A549 (cell line): Measurements from ENCODE around the gene PIK3R6. TPM values are rescaled to one million over a fixed set of nuclear protein-coding genes. Genes with fewer than 3 reads are reported as not detected.

Source experiments
- ATAC-seq, 2 experiments: fragments of 200-7000 bp in 1 of 2; fragments of >200 bp in 1 of 2; cut with Nextera tagmentation in 1 of 2; cut with Tn5 transposase in 1 of 2; 3 replicates each; pipeline versions ENCODE4 v1.8.0 to v1.9.1; 2018 to 2020; ENCODE audit warnings: mild to moderate bottlenecking in 1 of 2, moderate library complexity in 1 of 2
- CTCF ChIA-PET: fragments of 300-600 bp; sonication (Branson Sonifier 250); formaldehyde crosslinking; extraction: SDS; loops from one replicate; lab custom pipeline; 2021; ENCODE audit warnings: antibody characterized with exemption, inconsistent platforms; lab: Yijun Ruan, JAX
- POLR2A ChIA-PET: fragments of 350-600 bp; formaldehyde crosslinking; extraction: SDS; loops from one replicate; lab custom pipeline; 2021; ENCODE audit warnings: antibody characterized with exemption, inconsistent platforms; lab: Yijun Ruan, JAX
- DNase-seq, 2 experiments: peaks; one replicate each; pipeline versions ENCODE4 v3.0.0 to v3.0.0-alpha.2; 2011 to 2016; ENCODE audit warnings: low read depth in 1 of 2, low spot score in 1 of 2
- FAIRE-seq: peaks from 2 replicates; lab custom pipeline; 2011; peaks lifted over from hg19 to GRCh38; lab: Jason Lieb, UNC
- H3K27ac ChIP-seq, 2 experiments: fragments of >200 bp; sonication (Bioruptor Twin); formaldehyde crosslinking; 3 replicates each; pipeline ENCODE4 v1.5.1; 2016 to 2017
- H3K4me1 ChIP-seq: fragments of >200 bp; sonication (Bioruptor Twin); formaldehyde crosslinking; 3 replicates; pipeline ENCODE4 v1.6.1; 2016
- H3K4me2 ChIP-seq: fragments of >200 bp; sonication (Bioruptor Twin); formaldehyde crosslinking; 3 replicates; pipeline ENCODE4 v1.6.1; 2016
- H3K4me3 ChIP-seq: fragments of >200 bp; sonication (Bioruptor Twin); formaldehyde crosslinking; 3 replicates; pipeline ENCODE4 v1.5.1; 2016
- H3K9me3 ChIP-seq: fragments of >200 bp; sonication (Bioruptor Twin); formaldehyde crosslinking; 3 replicates; pipeline ENCODE4 v1.6.1; 2016
- BHLHE40 ChIP-seq: IDR thresholded peaks from 2 replicates; pipeline ENCODE4 v1.6.1; 2012; ENCODE audit warnings: low read depth, low read length, inconsistent platforms
- CBX2 ChIP-seq: fragments of 200-600 bp; sonication (generic); IDR thresholded peaks from 2 replicates; pipeline ENCODE4 v1.6.1; 2016; ENCODE audit warnings: low read depth, mild to moderate bottlenecking, borderline replicate concordance
- CBX8 ChIP-seq: fragments of 200-600 bp; sonication (generic); IDR thresholded peaks from 2 replicates; pipeline ENCODE4 v1.6.1; 2016
- CEBPB ChIP-seq, 2 experiments: fragments of >200 bp in 1 of 2; sonication (Bioruptor Twin) in 1 of 2; formaldehyde crosslinking in 1 of 2; IDR thresholded peaks; 2 replicates each; pipeline ENCODE4 v1.6.1; 2012 to 2016
- CHD2 ChIP-seq: fragments of 150-350 bp; IDR thresholded peaks from 2 replicates; pipeline ENCODE4 v1.6.1; 2014; ENCODE audit warnings: low read length; ENCODE audit not compliant: partially characterized antibody
- CHD4 ChIP-seq: fragments of 200-600 bp; sonication (generic); IDR thresholded peaks from 2 replicates; pipeline ENCODE4 v1.6.1; 2016; ENCODE audit warnings: antibody characterized with exemption, mild to moderate bottlenecking, borderline replicate concordance
- CTCF ChIP-seq: fragments of >200 bp; sonication (Bioruptor Twin); formaldehyde crosslinking; IDR thresholded peaks from 3 replicates; pipeline ENCODE4 v1.5.1; 2016
- ESRRA ChIP-seq: fragments of 150-350 bp; IDR thresholded peaks from 2 replicates; pipeline ENCODE4 v1.6.1; 2014; ENCODE audit warnings: mild to moderate bottlenecking, low read length, borderline replicate concordance
- HES2 ChIP-seq: fragments of >200 bp; sonication (Bioruptor Twin); formaldehyde crosslinking; IDR thresholded peaks from 2 replicates; pipeline ENCODE4 v1.6.1; 2016
- HOXA7 ChIP-seq: fragments of 250-450 bp; sonication (Bioruptor Pico); IDR thresholded peaks from 2 replicates; pipeline ENCODE4 v1.5.0; 2020; ENCODE audit warnings: mild to moderate bottlenecking, moderate library complexity
- HOXB13 ChIP-seq: fragments of 250-450 bp; sonication (Bioruptor Pico); IDR thresholded peaks from 2 replicates; pipeline ENCODE4 v1.5.0; 2020; ENCODE audit warnings: low read depth, mild to moderate bottlenecking, moderate library complexity
- MAFK ChIP-seq: fragments of 450-650 bp; IDR thresholded peaks from 2 replicates; pipeline ENCODE4 v1.6.1; 2014; ENCODE audit not compliant: partially characterized antibody
- MAX ChIP-seq: IDR thresholded peaks from 2 replicates; pipeline ENCODE4 v1.6.1; 2012
- MYC ChIP-seq: IDR thresholded peaks from 2 replicates; pipeline ENCODE4 v1.6.1; 2012; ENCODE audit warnings: mild to moderate bottlenecking, inconsistent platforms, low read length, improper control_type of control experiment, borderline replicate concordance
- NFE2L2 ChIP-seq: fragments of 150-350 bp; conservative IDR thresholded peaks from 2 replicates; pipeline ENCODE4 v1.6.1; 2014; ENCODE audit warnings: low read length
- NPAS2 ChIP-seq: fragments of 250-450 bp; sonication (Bioruptor Pico); IDR thresholded peaks from 2 replicates; pipeline ENCODE4 v1.8.0; 2022; ENCODE audit warnings: mild to moderate bottlenecking, moderate library complexity, borderline replicate concordance
- NR3C1 ChIP-seq: fragments of >200 bp; sonication (Bioruptor Twin); formaldehyde crosslinking; IDR thresholded peaks from 3 replicates; pipeline ENCODE4 v1.6.1; 2017
- PBX3 ChIP-seq: IDR thresholded peaks from 2 replicates; pipeline ENCODE4 v1.6.1; 2012
- POLR2A ChIP-seq: IDR thresholded peaks from 2 replicates; pipeline ENCODE4 v1.6.1; 2012; ENCODE audit warnings: mild to moderate bottlenecking, low read length
- POLR2AphosphoS2 ChIP-seq: conservative IDR thresholded peaks from 2 replicates; pipeline ENCODE4 v1.6.1; 2012; ENCODE audit warnings: low read length, improper control_type of control experiment, inconsistent platforms
- RAD21 ChIP-seq, 2 experiments: fragments of >200 bp in 1 of 2; sonication (Bioruptor Twin) in 1 of 2; formaldehyde crosslinking in 1 of 2; IDR thresholded peaks in 1 of 2; conservative IDR thresholded peaks in 1 of 2; 2 replicates in 1 of 2; 3 replicates in 1 of 2; pipeline ENCODE4 v1.6.1; 2012 to 2018; ENCODE audit warnings: inconsistent platforms in 1 of 2
- RARB ChIP-seq: fragments of 250-450 bp; sonication (Bioruptor Pico); IDR thresholded peaks from 2 replicates; pipeline ENCODE4 v1.8.0; 2021; ENCODE audit warnings: mild to moderate bottlenecking, moderate library complexity
- SREBF2 ChIP-seq: fragments of 450-650 bp; IDR thresholded peaks from 2 replicates; pipeline ENCODE4 v1.6.1; 2014; ENCODE audit warnings: mild to moderate bottlenecking, moderate library complexity
- TP53 ChIP-seq: fragments of 250-450 bp; sonication (Bioruptor Pico); IDR thresholded peaks from 2 replicates; pipeline ENCODE4 v1.5.0; 2021; ENCODE audit warnings: mild to moderate bottlenecking, moderate library complexity
- USF2 ChIP-seq: fragments of 450-650 bp; IDR thresholded peaks from 2 replicates; pipeline ENCODE4 v1.6.1; 2014; ENCODE audit warnings: antibody characterized with exemption
- ZC3H11A ChIP-seq: fragments of 450-650 bp; IDR thresholded peaks from 2 replicates; pipeline ENCODE4 v1.6.1; 2014; ENCODE audit warnings: antibody characterized with exemption, mild to moderate bottlenecking
- ZSCAN20 ChIP-seq: fragments of 250-450 bp; sonication (Bioruptor Pico); IDR thresholded peaks from 2 replicates; pipeline ENCODE4 v1.8.0; 2022; ENCODE audit warnings: mild to moderate bottlenecking, moderate library complexity
- WGBS: methylation state at CpG from one replicate; pipeline ENCODE4 v1.1.6; 2017; ENCODE audit errors: missing lambda C conversion rate; 5-methylcytosine and 5-hydroxymethylcytosine counted together
- polyA plus RNA-seq, 4 experiments: library from polyadenylated mRNA; depleted of rRNA in 3 of 4; stranded (reverse); fragments of >200 nt; fragmentation: RNase III in 1 of 4; extraction: RNeasy Plus Mini Kit Qiagen cat#74134 plus additional on column Dnase treatment in 1 of 4; gene quantifications; 2 replicates in 3 of 4; 3 replicates in 1 of 4; pipeline ENCODE4 v1.2.3, GENCODE V29; 2011 to 2017

Gene PIK3R6
- polyA plus RNA-seq, 2 of the 4 experiments (the other 2 are of a cell fraction), result not detected

GRCh38 chr17:8821446-8822105, 45.9 kb downstream of the PIK3R6 start:
- Histone ChIP-seq H3K4me2 (no peak overlapping the region), H3K4me1 (no peaks in the 10 kb centered on the region), H3K4me3 (no peak overlapping the region), H3K9me3 (peaks cover 18% of the 10 kb centered on the region), H3K27ac (no peak overlapping the region)
- ATAC-seq (no peak), DNase-seq (no peak), FAIRE-seq (no peak)
- ChIA-PET CTCF (interaction anchor here (1.4 to 1.6 kb wide), 2 partner anchors 11 to 35 kb away, joined by 4 to 7 read pairs; no protein-coding TSS in a partner anchor), POLR2A (no interaction called here)
- 42% methylated on average over 10 of the region's 10 CpGs for WGBS
- TF ChIP-seq CHD2 (no peak), HES2 (no peak), CBX8 (no peak), NPAS2 (no peak), ZSCAN20 (CRISPR knock-in tag) (no peak), CTCF (no peak), NFE2L2 (no peak), POLR2AphosphoS2 (no peak), MYC (no peak), NR3C1 (no peak), TP53 (CRISPR knock-in tag) (no peak), HOXA7 (no peak)

GRCh38 chr17:8820311-8821010, 47.0 kb downstream of the PIK3R6 start:
- TF ChIP-seq MAFK (no peak), NR3C1 (no peak), CBX2 (no peak), PBX3 (no peak), SREBF2 (no peak), USF2 (no peak), RARB (no peak), HOXA7 (no peak), HOXB13 (CRISPR knock-in tag) (no peak), BHLHE40 (no peak), MAX (no peak), CTCF (no peak), CHD4 (no peak), POLR2A (no peak), ZC3H11A (no peak), ESRRA (no peak), RAD21 (conservative IDR thresholded peaks at IDR 0.05 in 1 of 2, IDR thresholded peaks at IDR 0.05 in 1 of 2) (no peak), TP53 (CRISPR knock-in tag) (no peak), ZSCAN20 (CRISPR knock-in tag) (no peak), CEBPB (IDR thresholded peaks at IDR 0.05) (no peak)
- H3K4me2 ChIP-seq, result no peak overlapping the region
- ATAC-seq (no peak), DNase-seq (no peak), FAIRE-seq (no peak)
- H3K27ac ChIP-seq, result no peak overlapping the region
- H3K4me3 ChIP-seq, result no peak overlapping the region
- ChIA-PET POLR2A (no interaction called here), CTCF (interaction anchor here (0.6 to 1.6 kb wide), 4 partner anchors 12 to 572 kb away, joined by 3 to 7 read pairs (median 4); no protein-coding TSS in a partner anchor)
- 19% methylated on average over 8 of the region's 8 CpGs for WGBS
- H3K4me1 ChIP-seq, result no peaks in the 10 kb centered on the region
- H3K9me3 ChIP-seq, result peaks cover 18% of the 10 kb centered on the region
